SK-N-SH (cell line): ENCODE measurements around the gene WNT16.

Experiments
- CTCF ChIP-seq: fragments of 200-600 bp; sonication (generic); IDR thresholded peaks from 2 replicates; pipeline ENCODE4 v1.6.1; 2017; ENCODE audit warnings: antibody characterized with exemption, mild to moderate bottlenecking, moderate library complexity
- EZH2phosphoT487 ChIP-seq: fragments of 200-600 bp; sonication (generic); IDR thresholded peaks from 2 replicates; pipeline ENCODE4 v1.6.1; 2017; ENCODE audit warnings: low read depth, mixed run types, mild to moderate bottlenecking, antibody characterized with exemption, moderate library complexity, borderline replicate concordance
- GATA2 ChIP-seq: sonication (generic); formaldehyde crosslinking; IDR thresholded peaks from 2 replicates; pipeline ENCODE4 v1.5.0; 2020; ENCODE audit warnings: mild to moderate bottlenecking, missing genetic modification reagents
- IRF3 ChIP-seq: fragments of 150-350 bp; IDR thresholded peaks from 2 replicates; pipeline ENCODE4 v1.6.1; 2016; ENCODE audit warnings: mild to moderate bottlenecking, low read depth, low read length
- MAX ChIP-seq: IDR thresholded peaks from 2 replicates; pipeline ENCODE4 v1.4.0; 2012; ENCODE audit warnings: low read depth
- REST ChIP-seq: IDR thresholded peaks from 2 replicates; pipeline ENCODE4 v1.6.1; 2012; ENCODE audit warnings: mild to moderate bottlenecking, low read depth, low read length, moderate library complexity
- RFX5 ChIP-seq: IDR thresholded peaks from 2 replicates; pipeline ENCODE4 v1.6.1; 2012; ENCODE audit warnings: mild to moderate bottlenecking, improper control_type of control experiment, low read length
- TCF12 ChIP-seq: IDR thresholded peaks from 2 replicates; pipeline ENCODE4 v1.4.0; 2012

- TF ChIP-seq GATA2 (CRISPR knock-in tag): peak; percentile 71
- no peak for TF ChIP-seq RFX5
- no peak for TF ChIP-seq CTCF
- TF ChIP-seq EZH2phosphoT487: no peak
- TF ChIP-seq IRF3: no peak
- no peak for TF ChIP-seq REST
- TF ChIP-seq MAX: no peak
- peak; percentile 74 for TF ChIP-seq TCF12
These were observed 24.6 kb upstream of the WNT16 start for GRCh38 chr7:121304102-121304658.
